PC-3 (cell line): ENCODE results near the gene IQCB1.

Source experiments
- CTCF ChIP-seq: fragments of 300-600 bp; sonication (generic); conservative IDR thresholded peaks from 2 replicates; pipeline ENCODE4 v1.5.1; 2017; ENCODE audit warnings: antibody characterized with exemption, low read depth, mild to moderate bottlenecking, low read length
- EZH2 ChIP-seq: fragments of 300-600 bp; sonication (generic); IDR thresholded peaks from one replicate; pipeline ENCODE4 v1.6.1; 2017; ENCODE audit warnings: antibody characterized with exemption, mild to moderate bottlenecking, low read length; ENCODE audit not compliant: unreplicated experiment

- TF ChIP-seq CTCF (no peak), EZH2 (no peak)
These were observed 34.9 kb upstream of the IQCB1 start for GRCh38 chr3:121869736-121870135.
